ENCODE measurements around the gene PSG2. TPM values are rescaled to one million over a fixed set of nuclear protein-coding genes. Genes with fewer than 3 reads are reported as not detected.
"Not testable (repeated sequence)": the region's sequence is repeated elsewhere in the genome, so short reads cannot be mapped to it uniquely, and the experiment has no call there.

The PSG2 gene
- total RNA-seq, 4 donors from 2014 or later: not detected

DNA sequence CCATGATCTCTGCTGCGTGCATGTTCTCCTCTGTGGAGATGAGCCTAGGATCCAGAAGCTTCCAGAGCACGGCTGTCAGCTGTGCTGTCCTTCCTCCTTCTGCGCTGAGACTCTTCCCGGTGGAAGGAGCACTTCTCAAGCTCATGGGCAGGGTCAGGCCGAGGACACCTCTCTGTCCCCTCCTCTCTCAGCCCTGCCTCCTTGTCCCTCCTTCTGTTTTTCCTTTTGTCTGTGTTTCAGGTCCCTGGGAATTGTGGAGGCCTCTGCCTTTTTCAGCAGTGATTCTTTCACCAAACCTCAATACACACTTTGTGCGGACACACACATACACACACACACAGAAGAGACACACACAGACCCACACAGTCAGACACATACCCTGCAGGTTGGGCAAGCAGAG, 56.1 kb downstream of the PSG2 start, which contains the start of gene PSG11:
Gene PSG11, minus strand, starts transcription at position 101 of the 400 bp plus-strand sequence. Its CDS starts 97 bp downstream, at position 4.
- TF ChIP-seq, protein P1, sequence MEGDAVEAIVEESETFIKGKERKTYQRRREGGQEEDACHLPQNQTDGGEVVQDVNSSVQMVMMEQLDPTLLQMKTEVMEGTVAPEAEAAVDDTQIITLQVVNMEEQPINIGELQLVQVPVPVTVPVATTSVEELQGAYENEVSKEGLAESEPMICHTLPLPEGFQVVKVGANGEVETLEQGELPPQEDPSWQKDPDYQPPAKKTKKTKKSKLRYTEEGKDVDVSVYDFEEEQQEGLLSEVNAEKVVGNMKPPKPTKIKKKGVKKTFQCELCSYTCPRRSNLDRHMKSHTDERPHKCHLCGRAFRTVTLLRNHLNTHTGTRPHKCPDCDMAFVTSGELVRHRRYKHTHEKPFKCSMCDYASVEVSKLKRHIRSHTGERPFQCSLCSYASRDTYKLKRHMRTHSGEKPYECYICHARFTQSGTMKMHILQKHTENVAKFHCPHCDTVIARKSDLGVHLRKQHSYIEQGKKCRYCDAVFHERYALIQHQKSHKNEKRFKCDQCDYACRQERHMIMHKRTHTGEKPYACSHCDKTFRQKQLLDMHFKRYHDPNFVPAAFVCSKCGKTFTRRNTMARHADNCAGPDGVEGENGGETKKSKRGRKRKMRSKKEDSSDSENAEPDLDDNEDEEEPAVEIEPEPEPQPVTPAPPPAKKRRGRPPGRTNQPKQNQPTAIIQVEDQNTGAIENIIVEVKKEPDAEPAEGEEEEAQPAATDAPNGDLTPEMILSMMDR (IDR thresholded peaks at IDR 0.05; ENCODE audit: low read depth): not testable (repeated sequence)

Other genes with a start within 250 kb of the PSG2 start
- gene PSG1, start 203.0 kb downstream of the PSG2 start, total RNA-seq: under 1 TPM in 1 of 4 donors, not detected in 3; 0.16 TPM
- gene PSG6, start 164.8 kb downstream of the PSG2 start, total RNA-seq: not detected
- not detected for gene PSG7, start 145.5 kb downstream of the PSG2 start, total RNA-seq
- not detected for gene PSG11, start 56.2 kb downstream of the PSG2 start, total RNA-seq
- not detected for gene PSG5, start 103.8 kb upstream of the PSG2 start, total RNA-seq
- gene PSG4, start 122.9 kb upstream of the PSG2 start, total RNA-seq: not detected
- not detected for gene PSG9, start 186.8 kb upstream of the PSG2 start, total RNA-seq